Trophoblast cell (in vitro differentiated cells and primary cell): ENCODE results near the gene ADGRG2. TPM values are rescaled to one million over a fixed set of nuclear protein-coding genes. Genes with fewer than 3 reads are reported as not detected.

ENCODE experiments used
- DNase-seq, 2 donors: peaks; one replicate each; pipeline ENCODE4 v3.0.0-alpha.2; 2016
- H2AFZ ChIP-seq: 2 replicates; pipeline ENCODE4 v1.6.1; 2013; ENCODE audit warnings: low read length, moderate library complexity, mild to moderate bottlenecking; ENCODE audit not compliant: insufficient read depth, poor library complexity
- H2AK5ac ChIP-seq: 2 replicates; pipeline ENCODE4 v1.6.1; 2013; ENCODE audit warnings: mild to moderate bottlenecking, low read length
- H2BK120ac ChIP-seq: 2 replicates; pipeline ENCODE4 v1.6.1; 2013; ENCODE audit warnings: low read length, mild to moderate bottlenecking, moderate library complexity; ENCODE audit not compliant: insufficient read depth, poor library complexity
- H2BK12ac ChIP-seq: 2 replicates; pipeline ENCODE4 v1.6.1; 2013; ENCODE audit warnings: mild to moderate bottlenecking, low read length, moderate library complexity
- H2BK5ac ChIP-seq: 2 replicates; pipeline ENCODE4 v1.6.1; 2013; ENCODE audit warnings: low read length, low read depth, moderate library complexity, mild to moderate bottlenecking; ENCODE audit not compliant: poor library complexity
- H3K14ac ChIP-seq: 2 replicates; pipeline ENCODE4 v1.6.1; 2013; ENCODE audit warnings: mild to moderate bottlenecking, low read length
- H3K18ac ChIP-seq: 2 replicates; pipeline ENCODE4 v1.6.1; 2013; ENCODE audit warnings: mild to moderate bottlenecking, low read length
- H3K23ac ChIP-seq: 2 replicates; pipeline ENCODE4 v1.6.1; 2013; ENCODE audit warnings: low read length
- H3K27ac ChIP-seq: 2 replicates; pipeline ENCODE4 v1.5.1; 2013; ENCODE audit warnings: low read depth, mild to moderate bottlenecking, inconsistent platforms, low read length, moderate library complexity
- H3K27me3 ChIP-seq: 2 replicates; pipeline ENCODE4 v1.6.1; 2013; ENCODE audit warnings: inconsistent platforms, mild to moderate bottlenecking, low read length, moderate library complexity; ENCODE audit not compliant: insufficient read depth
- H3K36me3 ChIP-seq, 2 experiments: 1 replicate in 1 of 2; 2 replicates in 1 of 2; pipeline ENCODE4 v1.6.1; 2013; ENCODE audit warnings: low read length in 2 of 2, mild to moderate bottlenecking in 2 of 2, moderate library complexity in 1 of 2; ENCODE audit not compliant: insufficient read depth in 2 of 2, control insufficient read depth in 1 of 2
- H3K4ac ChIP-seq: 2 replicates; pipeline ENCODE4 v1.6.1; 2013; ENCODE audit warnings: low read depth, mild to moderate bottlenecking, low read length, moderate library complexity
- H3K4me1 ChIP-seq, 2 experiments: 1 replicate in 1 of 2; 2 replicates in 1 of 2; pipeline ENCODE4 v1.6.1; 2013; ENCODE audit warnings: low read length in 2 of 2, mild to moderate bottlenecking in 2 of 2, moderate library complexity in 1 of 2; ENCODE audit not compliant: insufficient read depth in 2 of 2, control insufficient read depth in 1 of 2
- H3K4me2 ChIP-seq: 2 replicates; pipeline ENCODE4 v1.6.1; 2013; ENCODE audit warnings: inconsistent platforms, mild to moderate bottlenecking, low read length, moderate library complexity
- H3K4me3 ChIP-seq: 2 replicates; pipeline ENCODE4 v1.5.1; 2013; ENCODE audit warnings: mild to moderate bottlenecking, low read depth, low read length, inconsistent platforms
- H3K79me1 ChIP-seq: one replicate; pipeline ENCODE4 v1.6.1; 2013; ENCODE audit warnings: low read length
- H3K79me2 ChIP-seq: 2 replicates; pipeline ENCODE4 v1.6.1; 2013; ENCODE audit warnings: low read length, mild to moderate bottlenecking; ENCODE audit not compliant: control insufficient read depth, insufficient read depth, poor library complexity
- H3K9ac ChIP-seq: 2 replicates; pipeline ENCODE4 v1.6.1; 2013; ENCODE audit warnings: mild to moderate bottlenecking, low read length
- H3K9me3 ChIP-seq: 2 replicates; pipeline ENCODE4 v1.6.1; 2013; ENCODE audit warnings: low read depth, mild to moderate bottlenecking, control low read depth, inconsistent platforms, low read length; ENCODE audit not compliant: insufficient read depth
- H4K12ac ChIP-seq: 2 replicates; pipeline ENCODE4 v1.6.1; 2013; ENCODE audit warnings: low read depth, mild to moderate bottlenecking, low read length, moderate library complexity
- H4K8ac ChIP-seq: 2 replicates; pipeline ENCODE4 v1.6.1; 2013; ENCODE audit warnings: low read depth, mild to moderate bottlenecking, low read length, moderate library complexity
- H4K91ac ChIP-seq: one replicate; pipeline ENCODE4 v1.6.1; 2013; ENCODE audit warnings: low read depth, mild to moderate bottlenecking, low read length, moderate library complexity
- WGBS: extraction: QIAGEN DNeasy Blood & Tissue Kit; methylation state at CpG from one replicate; pipeline ENCODE4 v1.1.7; 2013; ENCODE audit warnings: missing lambda C conversion rate; ENCODE audit not compliant: insufficient read length, insufficient coverage; ENCODE audit errors: extremely low coverage; 5-methylcytosine and 5-hydroxymethylcytosine counted together
- polyA plus RNA-seq: library from polyadenylated mRNA; stranded (reverse); fragments of 200-250 nt; gene quantifications from 2 replicates; pipeline ENCODE4 v1.2.3, GENCODE V29; 2013

Gene ADGRG2
- 2.4 and 2.6 TPM in 2 replicates for polyA plus RNA-seq

GRCh38 chrX:19121898-19122640 lies at the start of gene ADGRG2:
Gene ADGRG2 (minus strand): TSS chrX:19122468. CDS start chrX:19068834, 53,634 bp downstream.
- H3K9me3 ChIP-seq = no peaks in the 10 kb centered on the region
- WGBS = no CpG with 5 or more reads among the region's 107 CpGs
- no peak within 1 kb of the TSS for H3K18ac ChIP-seq
- no peaks in the 10 kb centered on the region for H3K79me1 ChIP-seq
- peak within 1 kb of the TSS; percentile 85 for H3K4me2 ChIP-seq
- H3K4ac ChIP-seq = no peak within 1 kb of the TSS
- no peak within 1 kb of the TSS for H4K12ac ChIP-seq
- H3K27ac ChIP-seq = no peak within 1 kb of the TSS
- H2BK12ac ChIP-seq = no peak within 1 kb of the TSS
- no peak within 1 kb of the TSS for H4K91ac ChIP-seq
- no peak within 1 kb of the TSS for H2BK120ac ChIP-seq
- H3K14ac ChIP-seq = no peak within 1 kb of the TSS
- H3K36me3 ChIP-seq = no peaks in the 10 kb centered on the region
- H3K4me3 ChIP-seq = peak within 1 kb of the TSS; percentile 69
- no peak within 1 kb of the TSS for H4K8ac ChIP-seq
- H2BK5ac ChIP-seq = no peak within 1 kb of the TSS
- H2AK5ac ChIP-seq = no peak within 1 kb of the TSS
- no peak within 1 kb of the TSS for H3K9ac ChIP-seq
- peaks cover 9% of the 10 kb centered on the region for H3K27me3 ChIP-seq
- peaks cover 0 to 2% of the 10 kb centered on the region in 2 experiments for H3K4me1 ChIP-seq
- H3K79me2 ChIP-seq = no peaks in the 10 kb centered on the region
- DNase-seq = peak in 1 of 2 donors; percentile 12
- H3K23ac ChIP-seq = no peak within 1 kb of the TSS
- H2AFZ ChIP-seq = no peak within 1 kb of the TSS

DNA sequence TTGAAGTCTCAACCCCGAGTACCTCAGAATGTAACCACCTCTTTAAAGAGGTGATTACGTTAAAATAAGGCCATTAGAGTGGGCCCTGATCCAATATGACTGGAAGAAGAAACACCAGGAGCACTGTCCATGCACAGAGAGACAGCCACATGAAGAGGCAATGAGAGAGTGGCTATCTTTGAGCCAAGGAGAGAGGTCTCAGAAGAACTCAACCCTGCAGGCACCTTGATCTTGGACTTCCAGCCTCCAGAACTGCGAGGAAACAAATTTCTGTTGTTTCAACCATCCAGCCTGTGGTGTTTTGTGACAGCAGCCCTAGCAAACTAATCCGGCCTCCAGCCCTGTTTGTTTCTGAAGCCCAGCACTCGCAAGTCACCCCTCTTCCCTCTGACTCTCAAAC lies 46.3 kb upstream of the ADGRG2 start:
- Histone ChIP-seq H2BK12ac (no peak overlapping the region), H3K4me3 (no peak overlapping the region), H3K36me3 (no peaks in the 10 kb centered on the region), H2BK120ac (no peak overlapping the region), H4K12ac (no peak overlapping the region), H4K8ac (no peak overlapping the region), H3K18ac (no peak overlapping the region), H3K14ac (no peak overlapping the region), H3K4me2 (no peak overlapping the region), H2BK5ac (no peak overlapping the region), H3K9ac (no peak overlapping the region), H2AFZ (no peak overlapping the region), H3K9me3 (no peaks in the 10 kb centered on the region), H3K79me2 (no peaks in the 10 kb centered on the region), H3K27ac (no peak overlapping the region), H2AK5ac (no peak overlapping the region), H3K4ac (no peak overlapping the region), H3K79me1 (no peaks in the 10 kb centered on the region), H3K23ac (no peak overlapping the region), H4K91ac (no peak overlapping the region), H3K27me3 (no peaks in the 10 kb centered on the region), H3K4me1 (no peaks in the 10 kb centered on the region)
- no peak for DNase-seq
- WGBS = no CpG with 5 or more reads among the region's 5 CpGs

DNA sequence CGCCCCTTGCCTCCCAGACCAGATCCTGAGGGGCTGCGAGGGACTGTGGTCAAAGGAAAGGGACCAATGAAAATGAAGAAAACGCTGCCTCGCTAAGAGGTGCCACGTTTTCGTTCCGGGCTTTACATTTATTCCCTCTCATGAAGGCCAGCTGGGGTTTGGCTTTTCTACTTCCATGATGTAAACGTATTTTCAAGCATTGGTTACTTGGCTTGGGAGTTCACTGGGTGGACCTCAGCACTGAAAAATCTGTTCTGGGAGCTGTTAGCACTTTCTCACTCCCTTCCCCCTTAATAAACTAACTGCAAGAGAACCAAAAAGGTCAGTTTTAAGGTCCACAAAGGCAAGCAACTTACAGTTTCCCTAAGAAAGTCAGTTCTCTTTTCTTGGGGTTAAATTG lies 40.6 kb upstream of the ADGRG2 start:
- no peak overlapping the region for H2BK5ac ChIP-seq
- no peak for DNase-seq
- H3K18ac ChIP-seq = no peak overlapping the region
- no peak overlapping the region for H2BK120ac ChIP-seq
- H3K27ac ChIP-seq = no peak overlapping the region
- H4K12ac ChIP-seq = no peak overlapping the region
- no peaks in the 10 kb centered on the region for H3K79me1 ChIP-seq
- no peak overlapping the region for H4K91ac ChIP-seq
- no peak overlapping the region for H2BK12ac ChIP-seq
- H3K23ac ChIP-seq = no peak overlapping the region
- H3K14ac ChIP-seq = no peak overlapping the region
- H2AK5ac ChIP-seq = no peak overlapping the region
- no peak overlapping the region for H3K4ac ChIP-seq
- no CpG with 5 or more reads among the region's 8 CpGs for WGBS
- H4K8ac ChIP-seq = no peak overlapping the region
- no peaks in the 10 kb centered on the region for H3K36me3 ChIP-seq
- no peaks in the 10 kb centered on the region for H3K9me3 ChIP-seq
- no peak overlapping the region for H3K9ac ChIP-seq
- H3K27me3 ChIP-seq = no peaks in the 10 kb centered on the region
- no peak overlapping the region for H3K4me3 ChIP-seq
- no peaks in the 10 kb centered on the region for H3K4me1 ChIP-seq
- H2AFZ ChIP-seq = no peak overlapping the region
- no peaks in the 10 kb centered on the region for H3K79me2 ChIP-seq
- H3K4me2 ChIP-seq = no peak overlapping the region

- DNase-seq = no peak
- Histone ChIP-seq H3K4me1 (no peaks in the 10 kb centered on the region), H3K18ac (no peak overlapping the region), H3K36me3 (no peaks in the 10 kb centered on the region), H2BK120ac (no peak overlapping the region), H2BK12ac (no peak overlapping the region), H3K9me3 (no peaks in the 10 kb centered on the region), H2BK5ac (no peak overlapping the region), H3K4me2 (no peak overlapping the region), H3K9ac (no peak overlapping the region), H4K12ac (no peak overlapping the region), H3K27ac (no peak overlapping the region), H3K79me1 (no peaks in the 10 kb centered on the region), H3K79me2 (no peaks in the 10 kb centered on the region), H3K14ac (no peak overlapping the region), H2AFZ (no peak overlapping the region), H3K4me3 (no peak overlapping the region), H3K27me3 (no peaks in the 10 kb centered on the region), H3K23ac (no peak overlapping the region), H4K91ac (no peak overlapping the region), H4K8ac (no peak overlapping the region), H2AK5ac (no peak overlapping the region), H3K4ac (no peak overlapping the region)
- no CpG with 5 or more reads among the region's 4 CpGs for WGBS
Observed at GRCh38 chrX:19156186-19156585, 33.9 kb upstream of the ADGRG2 start.
